T-helper 1 cell treated with Interleukin-12 subunit alpha and Interleukin-12 subunit beta and Interleukin-4 antibody, amounts not matched to agents 30 ng/mL and 1 ng/mL, for 36 hours (primary cell): ENCODE results near the gene RHBDD1. TPM values are rescaled to one million over a fixed set of nuclear protein-coding genes. Genes with fewer than 3 reads are reported as not detected.

Experiments used
- intact Hi-C: fragments of 100-400 bp; cut with micrococcal nuclease; formaldehyde crosslinking; loops from one replicate; pipeline ENCODE4 v1.15.1; 2024
- total RNA-seq: library from RNA; stranded (reverse); gene quantifications from 2 replicates; pipeline ENCODE4 v1.2.3, GENCODE V29; 2022

Gene RHBDD1
- 38.7 and 41.6 TPM in 2 replicates for total RNA-seq

- intact Hi-C loops: loop anchor here (1.0 to 10.0 kb wide), 18 partner anchors 25 to 1909 kb away; partner anchors contain the start of genes AGFG1 and MFF
Observed at GRCh38 chr2:226835796-226836547, at the start of gene RHBDD1. Gene RHBDD1, plus strand, starts transcription at chr2:226836054. Its CDS starts 28,640 bp downstream, at chr2:226864694.

GRCh38 chr2:226788064-226788463 is 47.8 kb upstream of the RHBDD1 start:
- intact Hi-C loops: no loop called here

GRCh38 chr2:226788881-226789490 is 46.9 kb upstream of the RHBDD1 start:
- intact Hi-C loops: no loop called here

- intact Hi-C loops: loop anchor here (2.0 to 10.0 kb wide), 4 partner anchors 535 to 1865 kb away; partner anchors contain the start of genes DOCK10 and MFF
Observed at GRCh38 chr2:226790011-226790410, 45.8 kb upstream of the RHBDD1 start.

GRCh38 chr2:226790431-226790830 is 45.4 kb upstream of the RHBDD1 start:
- intact Hi-C loops: loop anchor here (2.0 to 10.0 kb wide), 4 partner anchors 534 to 1866 kb away; partner anchors contain the start of genes DOCK10 and MFF

- intact Hi-C loops: loop anchor here (1.0 to 10.0 kb wide), 10 partner anchors 8 to 1866 kb away; partner anchors contain the start of genes DOCK10, IRS1, MFF and RHBDD1
Observed at GRCh38 chr2:226791056-226791486, 44.8 kb upstream of the RHBDD1 start.

- intact Hi-C loops: loop anchor here (1.0 to 10.0 kb wide), 10 partner anchors 8 to 1867 kb away; partner anchors contain the start of genes DOCK10, IRS1, MFF and RHBDD1
Observed at GRCh38 chr2:226791487-226792081, 44.3 kb upstream of the RHBDD1 start.

GRCh38 chr2:226792155-226792881 is 43.5 kb upstream of the RHBDD1 start:
- intact Hi-C loops: loop anchor here (5.0 to 10.0 kb wide), 3 partner anchors 670 to 1868 kb away; partner anchors contain the start of gene DOCK10

GRCh38 chr2:226793646-226794045 is 42.2 kb upstream of the RHBDD1 start:
- intact Hi-C loops: loop anchor here (5.0 to 10.0 kb wide), 3 partner anchors 669 to 1869 kb away; partner anchors contain the start of gene DOCK10

- intact Hi-C loops: loop anchor here (5.0 to 10.0 kb wide), 3 partner anchors 668 to 1869 kb away; partner anchors contain the start of gene DOCK10
Observed at GRCh38 chr2:226794196-226794661, 41.6 kb upstream of the RHBDD1 start.

- intact Hi-C loops: loop anchor here (5.0 to 10.0 kb wide), 3 partner anchors 668 to 1870 kb away; partner anchors contain the start of gene DOCK10
Observed at GRCh38 chr2:226794751-226795171, 41.1 kb upstream of the RHBDD1 start.

- intact Hi-C loops: loop anchor here (10.0 kb wide), 1 partner anchor 1871 kb away; no protein-coding TSS in a partner anchor
Observed at GRCh38 chr2:226795281-226796011, 40.4 kb upstream of the RHBDD1 start.

- intact Hi-C loops: loop anchor here (10.0 kb wide), 1 partner anchor 1871 kb away; no protein-coding TSS in a partner anchor
Observed at GRCh38 chr2:226796012-226796839, 39.6 kb upstream of the RHBDD1 start.

GRCh38 chr2:226796840-226797288 is 39.0 kb upstream of the RHBDD1 start:
- intact Hi-C loops: loop anchor here (10.0 kb wide), 1 partner anchor 1872 kb away; no protein-coding TSS in a partner anchor

- intact Hi-C loops: loop anchor here (10.0 kb wide), 1 partner anchor 1873 kb away; no protein-coding TSS in a partner anchor
Observed at GRCh38 chr2:226797289-226797988, 38.4 kb upstream of the RHBDD1 start.

- intact Hi-C loops: loop anchor here (2.0 to 10.0 kb wide), 3 partner anchors 81 to 1873 kb away; partner anchors contain the start of gene MFF
Observed at GRCh38 chr2:226797989-226798421, 37.8 kb upstream of the RHBDD1 start.

GRCh38 chr2:226798422-226799210 is 37.2 kb upstream of the RHBDD1 start:
- intact Hi-C loops: loop anchor here (1.0 to 10.0 kb wide), 5 partner anchors 7 to 1874 kb away; partner anchors contain the start of gene MFF
